GM10266 (cell line): ENCODE measurements around the gene DELE1.

Experiments
- DNase-seq: peaks from one replicate; pipeline ENCODE4 v3.0.0; 2012; ENCODE audit errors: extremely low spot score
- TF ChIP-seq, protein P1 (sequence below): IDR thresholded peaks from 2 replicates; pipeline ENCODE4 v1.5.1; 2012; ENCODE audit warnings: mild to moderate bottlenecking, low read depth; ENCODE audit not compliant: control insufficient read depth, insufficient read depth; ENCODE audit errors: missing control alignments

Gene DELE1

DNA sequence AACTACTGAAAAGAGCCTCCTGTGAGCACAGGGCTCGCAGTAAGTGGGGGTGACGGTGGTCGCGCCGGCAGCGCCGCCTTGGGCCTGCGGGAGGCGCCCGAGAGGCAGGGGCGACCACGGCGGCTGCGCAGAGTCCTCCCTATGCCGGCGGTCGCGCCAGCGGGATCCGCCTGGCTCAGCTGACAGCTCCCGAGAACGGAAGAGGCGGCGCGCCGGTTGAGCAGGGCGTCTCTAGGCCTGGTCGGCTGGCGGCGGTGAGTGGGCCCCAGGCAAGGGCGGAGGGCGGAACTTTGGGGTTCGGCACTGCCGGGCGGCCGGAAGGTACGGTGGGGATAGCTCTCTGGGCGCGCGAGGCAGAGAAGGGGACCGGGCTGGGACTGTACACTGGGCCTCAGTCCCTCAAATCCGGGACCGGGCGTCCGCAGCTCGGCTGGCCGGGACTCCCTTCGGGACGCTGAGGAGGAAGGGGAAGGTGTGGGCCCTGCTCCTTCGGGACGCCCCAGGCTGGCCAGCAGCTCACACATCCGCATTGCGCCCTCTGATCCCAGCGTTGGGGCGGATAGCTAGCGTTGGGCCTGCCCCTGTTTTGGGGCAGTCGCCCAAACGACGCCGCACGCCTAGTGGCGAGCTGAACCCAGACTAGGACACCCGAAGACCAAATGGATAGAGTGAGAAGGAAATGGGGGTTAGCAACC is 45.4 kb downstream of the DELE1 start, which contains the start of gene RNF14:
TSS of gene RNF14 (plus strand) at position 192 of the 695 bp plus-strand sequence. CDS start 4,484 bp downstream, outside the sequence.
- peak; percentile 91 for DNase-seq
- TF ChIP-seq, protein P1, sequence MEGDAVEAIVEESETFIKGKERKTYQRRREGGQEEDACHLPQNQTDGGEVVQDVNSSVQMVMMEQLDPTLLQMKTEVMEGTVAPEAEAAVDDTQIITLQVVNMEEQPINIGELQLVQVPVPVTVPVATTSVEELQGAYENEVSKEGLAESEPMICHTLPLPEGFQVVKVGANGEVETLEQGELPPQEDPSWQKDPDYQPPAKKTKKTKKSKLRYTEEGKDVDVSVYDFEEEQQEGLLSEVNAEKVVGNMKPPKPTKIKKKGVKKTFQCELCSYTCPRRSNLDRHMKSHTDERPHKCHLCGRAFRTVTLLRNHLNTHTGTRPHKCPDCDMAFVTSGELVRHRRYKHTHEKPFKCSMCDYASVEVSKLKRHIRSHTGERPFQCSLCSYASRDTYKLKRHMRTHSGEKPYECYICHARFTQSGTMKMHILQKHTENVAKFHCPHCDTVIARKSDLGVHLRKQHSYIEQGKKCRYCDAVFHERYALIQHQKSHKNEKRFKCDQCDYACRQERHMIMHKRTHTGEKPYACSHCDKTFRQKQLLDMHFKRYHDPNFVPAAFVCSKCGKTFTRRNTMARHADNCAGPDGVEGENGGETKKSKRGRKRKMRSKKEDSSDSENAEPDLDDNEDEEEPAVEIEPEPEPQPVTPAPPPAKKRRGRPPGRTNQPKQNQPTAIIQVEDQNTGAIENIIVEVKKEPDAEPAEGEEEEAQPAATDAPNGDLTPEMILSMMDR = peak; percentile 91

DNA sequence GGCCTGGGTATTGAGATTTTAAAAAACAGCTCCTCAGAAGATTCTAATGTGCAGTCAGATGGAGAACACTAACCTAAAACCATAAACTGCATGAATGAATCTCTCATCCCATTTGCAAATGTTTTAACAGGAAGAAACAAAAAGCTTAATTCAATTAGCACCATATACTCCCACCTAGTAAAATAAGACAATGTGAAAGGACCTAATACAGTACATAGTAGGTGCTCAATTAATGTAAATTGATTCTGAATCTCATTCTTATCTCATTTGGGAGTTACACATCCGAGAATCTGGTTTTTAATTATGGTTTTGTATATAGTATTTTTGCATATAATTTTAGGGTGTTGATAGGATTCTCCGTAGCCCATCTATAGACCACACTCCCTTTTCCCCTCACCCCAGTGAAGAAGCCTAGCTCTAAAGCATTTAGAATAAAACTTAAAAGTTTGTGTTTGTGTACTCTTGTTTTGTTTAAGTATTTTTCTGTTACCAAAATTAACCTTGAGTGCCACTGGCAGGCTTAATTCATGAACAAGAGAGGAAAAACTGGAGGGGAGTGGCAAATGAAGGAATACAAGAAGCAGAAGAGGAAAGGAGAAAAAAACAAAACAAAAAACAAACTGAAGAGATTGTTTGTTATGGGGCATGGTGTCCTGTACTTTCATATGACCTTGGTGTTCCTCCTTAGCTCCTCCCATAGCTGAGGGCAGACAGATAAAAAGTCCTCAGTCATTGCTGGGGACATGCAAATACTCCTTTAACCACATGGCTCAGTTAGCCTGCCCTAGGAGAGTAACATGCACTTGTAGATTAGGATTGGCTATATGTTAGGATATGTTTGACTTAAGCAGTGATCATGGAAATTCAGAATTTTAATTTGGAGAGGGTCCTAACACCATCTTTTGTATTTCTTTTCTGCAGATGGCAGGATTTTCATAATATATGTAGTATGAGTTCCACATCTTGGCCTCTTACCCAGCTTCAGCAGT is 46.4 kb downstream of the DELE1 start:
- DNase-seq = peak; percentile 68
- TF ChIP-seq, protein P1 = no peak

DNA sequence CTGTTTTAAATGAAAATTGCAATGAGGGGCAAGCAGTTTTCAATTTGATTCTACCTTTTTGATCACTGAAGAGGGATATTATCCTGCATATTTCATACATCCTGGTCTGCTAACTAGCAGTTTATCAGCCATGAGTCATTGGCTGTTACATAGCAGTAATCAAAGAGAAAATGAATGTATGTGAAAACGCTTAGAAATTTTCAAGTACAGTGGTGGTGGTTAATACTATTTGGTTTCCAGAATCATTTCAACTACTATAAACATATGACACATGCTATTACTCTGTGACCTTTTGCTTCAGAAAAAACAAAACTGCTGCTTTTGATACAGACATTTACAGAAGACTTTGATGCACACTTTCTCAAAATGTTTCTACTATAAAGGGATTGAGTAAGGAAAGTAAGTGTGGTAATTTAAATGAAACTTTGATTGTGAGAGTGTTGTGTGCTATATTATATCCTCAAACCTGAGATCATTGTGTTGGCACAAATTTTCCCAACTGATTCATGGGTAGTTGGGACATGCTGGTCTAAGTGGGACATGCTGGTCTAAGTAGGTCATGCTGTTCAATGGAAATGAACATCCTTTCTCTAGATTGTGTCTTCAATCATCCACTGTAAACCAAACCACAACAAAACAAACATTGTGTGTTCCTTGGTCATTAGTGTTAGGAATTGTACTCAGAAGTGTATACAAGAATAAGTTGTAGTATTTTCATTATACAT is 50.4 kb downstream of the DELE1 start:
- no peak for DNase-seq
- TF ChIP-seq, protein P1 = no peak

DNA sequence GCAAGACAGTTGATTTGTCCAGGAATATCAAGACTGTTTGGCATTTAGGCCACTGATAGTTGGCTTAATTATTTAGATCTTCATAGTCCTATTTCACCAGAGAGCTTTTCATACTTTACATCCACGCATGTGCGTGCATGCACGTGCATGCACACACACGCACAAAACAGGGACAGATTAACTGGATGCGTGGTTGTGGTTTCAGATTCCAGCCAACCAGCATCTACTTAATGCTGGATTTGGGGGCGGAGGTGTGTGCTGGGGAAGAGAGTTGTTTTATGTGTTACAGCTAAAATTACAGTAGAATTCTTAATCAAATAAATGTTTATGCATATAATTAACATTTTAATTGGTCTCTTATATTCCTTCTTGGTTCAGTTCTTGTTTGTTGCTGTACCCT is 52.5 kb downstream of the DELE1 start:
- TF ChIP-seq, protein P1 = no peak
- DNase-seq = no peak

DNA sequence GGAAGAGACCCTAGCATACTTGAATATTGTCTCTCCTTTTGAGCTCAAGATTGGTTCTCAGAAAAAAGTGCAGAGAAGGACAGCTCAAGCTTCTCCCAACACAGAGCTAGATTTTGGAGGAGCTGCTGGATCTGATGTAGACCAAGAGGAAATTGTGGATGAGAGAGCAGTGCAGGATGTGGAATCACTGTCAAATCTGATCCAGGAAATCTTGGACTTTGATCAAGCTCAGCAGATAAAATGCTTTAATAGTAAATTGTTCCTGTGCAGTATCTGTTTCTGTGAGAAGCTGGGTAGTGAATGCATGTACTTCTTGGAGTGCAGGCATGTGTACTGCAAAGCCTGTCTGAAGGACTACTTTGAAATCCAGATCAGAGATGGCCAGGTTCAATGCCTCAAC is 54.7 kb downstream of the DELE1 start:
- TF ChIP-seq, protein P1 = no peak
- DNase-seq = no peak

DNA sequence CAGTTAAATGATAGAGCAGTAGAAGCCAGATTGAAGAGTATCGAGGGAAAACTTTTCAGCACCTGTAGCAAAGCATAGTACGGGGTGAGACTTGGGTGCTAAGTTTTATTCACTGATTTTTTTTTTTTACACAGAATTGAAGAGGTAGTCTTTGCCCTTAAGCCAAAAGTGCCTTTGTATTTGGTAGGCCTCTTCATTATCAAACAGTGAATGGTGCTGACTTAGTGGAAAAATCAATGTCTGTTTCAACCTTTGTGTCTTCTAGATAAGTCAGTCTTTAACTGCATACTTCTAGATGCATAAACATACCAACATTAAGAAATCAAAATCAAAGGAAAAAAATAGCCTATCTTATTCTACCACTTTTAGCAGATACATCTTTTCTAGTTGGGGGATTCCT is 59.0 kb downstream of the DELE1 start:
- no peak for DNase-seq
- TF ChIP-seq, protein P1 = no peak
